Ureter (tissue), 1 donor: ENCODE measurements around the gene FIGLA. TPM values are rescaled to one million over a fixed set of nuclear protein-coding genes. Genes with fewer than 3 reads are reported as not detected.

Source experiments
- DNase-seq: peaks from one replicate; pipeline ENCODE4 v3.0.0-alpha.2; 2020; ENCODE audit warnings: low spot score
- total RNA-seq: library from RNA; stranded (reverse); gene quantifications from one replicate; pipeline ENCODE4 v1.2.4, GENCODE V29; 2023
- donor health status: DM: yes; HTN: yes; CAD: no.

The FIGLA gene, protein sequence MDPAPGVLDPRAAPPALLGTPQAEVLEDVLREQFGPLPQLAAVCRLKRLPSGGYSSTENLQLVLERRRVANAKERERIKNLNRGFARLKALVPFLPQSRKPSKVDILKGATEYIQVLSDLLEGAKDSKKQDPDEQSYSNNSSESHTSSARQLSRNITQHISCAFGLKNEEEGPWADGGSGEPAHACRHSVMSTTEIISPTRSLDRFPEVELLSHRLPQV
- not detected for total RNA-seq

DNA sequence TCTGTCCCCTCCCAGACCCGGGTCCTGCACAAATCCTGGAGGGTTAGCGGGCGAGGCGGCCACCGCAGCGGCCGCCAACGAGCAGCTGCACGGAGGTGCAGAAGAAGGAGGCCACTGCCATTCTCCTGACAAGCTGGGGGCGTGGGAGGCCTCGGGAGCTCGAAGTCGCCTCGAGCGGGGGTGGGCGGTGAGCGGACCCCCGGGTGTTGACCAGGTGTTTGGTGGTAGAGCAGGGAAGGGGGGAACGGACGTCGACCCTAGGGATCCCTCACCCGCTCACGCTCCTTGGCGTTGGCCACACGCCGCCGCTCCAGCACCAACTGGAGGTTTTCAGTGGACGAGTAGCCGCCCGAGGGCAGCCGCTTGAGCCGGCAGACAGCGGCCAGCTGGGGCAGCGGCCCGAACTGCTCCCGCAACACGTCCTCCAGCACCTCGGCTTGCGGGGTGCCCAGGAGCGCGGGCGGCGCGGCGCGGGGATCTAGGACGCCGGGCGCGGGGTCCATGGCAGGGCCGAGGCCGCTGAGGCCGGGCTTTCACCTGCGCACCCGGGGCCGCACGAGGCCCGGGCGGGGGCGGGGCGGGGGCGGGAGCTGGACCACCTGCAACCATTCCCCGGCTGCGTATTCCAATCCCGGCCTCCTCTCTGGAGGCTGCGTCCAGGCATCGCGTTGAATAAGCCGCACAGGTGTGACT, at the start of gene FIGLA:
Gene FIGLA (minus strand): TSS at position 508 of the 693 bp plus-strand sequence. CDS start 5 bp downstream, at position 503.
- DNase-seq, result no peak

DNA sequence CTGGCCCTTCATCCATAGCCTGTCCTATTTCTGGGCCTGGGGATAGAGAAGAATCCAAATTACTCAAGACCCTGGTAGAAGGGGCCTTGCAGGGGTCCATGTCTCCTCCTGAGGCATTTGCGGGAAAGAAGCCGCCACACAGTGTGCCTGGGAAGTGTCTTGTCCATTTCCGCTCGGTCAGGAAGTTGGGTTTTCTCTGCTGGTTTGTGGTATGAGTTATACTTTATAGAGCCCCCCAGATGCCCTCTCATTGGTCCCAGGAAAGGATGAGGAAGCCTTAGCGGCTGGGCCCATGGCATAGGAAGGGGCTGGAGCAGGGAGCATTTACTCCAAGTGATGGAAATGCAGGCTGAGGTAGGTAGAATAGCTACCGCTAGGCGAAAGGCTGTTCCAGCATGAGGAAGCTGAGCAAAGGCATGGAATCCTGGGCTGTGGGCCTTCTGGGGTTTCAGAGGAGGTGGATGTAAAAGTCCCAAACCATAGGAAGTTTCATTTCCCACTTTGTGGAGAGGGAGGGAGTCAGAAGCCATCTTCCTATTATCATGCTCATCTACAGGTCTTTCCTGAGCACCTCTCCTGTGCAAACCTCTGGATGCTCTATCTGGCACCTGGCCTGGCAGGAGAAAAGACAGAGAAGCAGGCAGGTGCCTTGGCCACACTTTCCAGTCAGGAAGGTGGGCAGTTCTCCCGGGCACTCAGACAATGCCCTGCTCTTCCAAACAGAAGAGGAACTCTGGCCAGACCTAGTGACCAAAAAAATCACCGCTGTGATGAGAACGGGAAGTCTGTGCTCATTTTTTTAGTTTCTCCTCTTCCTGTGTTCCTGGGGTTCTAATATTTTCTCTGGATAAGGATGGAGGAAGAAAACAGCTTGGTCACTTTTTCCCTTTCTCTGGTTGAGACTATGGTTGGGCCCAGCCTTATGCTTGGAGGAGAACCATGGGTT, 47.8 kb upstream of the FIGLA start:
- no peak for DNase-seq

DNA sequence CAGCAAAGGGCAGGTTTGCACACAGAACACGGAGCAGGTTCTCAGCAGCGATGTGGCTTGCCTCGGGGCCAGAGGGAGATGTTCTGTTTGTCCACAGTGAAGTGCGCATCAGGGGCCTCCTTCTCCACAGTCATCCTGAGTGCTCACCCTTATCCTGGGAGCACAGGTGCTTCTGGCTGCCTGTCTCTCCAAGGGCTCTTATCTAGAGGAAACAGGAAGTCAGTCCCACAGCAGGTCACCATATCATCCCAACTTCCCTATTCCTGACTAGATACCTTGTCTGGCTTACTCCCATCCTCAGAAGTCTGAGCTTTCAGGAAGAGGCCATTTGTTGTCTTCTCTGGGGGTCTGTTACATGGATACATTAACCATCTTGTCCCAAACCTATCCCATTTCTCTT, 45.2 kb upstream of the FIGLA start, which contains the start of gene CD207:
Gene CD207 (minus strand): TSS at position 174 of the 400 bp plus-strand sequence. CDS start 40 bp downstream, at position 134.
- DNase-seq, result no peak

GRCh38 chr2:70834881-70835280, 44.4 kb upstream of the FIGLA start:
- DNase-seq, result no peak

DNA sequence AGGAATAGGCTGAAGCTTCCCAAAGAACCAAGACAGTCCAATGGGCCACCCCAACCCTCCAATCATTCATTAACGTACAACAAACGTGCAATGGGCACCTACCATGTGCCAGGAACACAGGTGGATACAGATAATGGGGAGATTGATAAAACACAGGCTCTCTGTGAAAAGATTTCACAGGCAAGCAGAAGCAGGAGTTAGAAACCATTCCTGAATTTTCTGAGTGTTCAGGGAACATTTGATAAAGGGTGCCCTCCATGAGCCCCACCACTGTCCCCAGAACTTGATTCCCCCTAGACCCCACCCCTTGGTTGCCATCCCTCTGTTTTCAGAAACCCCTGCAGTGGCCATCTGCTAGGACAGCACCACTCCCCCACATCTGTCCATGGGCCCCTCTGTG, 43.7 kb upstream of the FIGLA start:
- no peak for DNase-seq

DNA sequence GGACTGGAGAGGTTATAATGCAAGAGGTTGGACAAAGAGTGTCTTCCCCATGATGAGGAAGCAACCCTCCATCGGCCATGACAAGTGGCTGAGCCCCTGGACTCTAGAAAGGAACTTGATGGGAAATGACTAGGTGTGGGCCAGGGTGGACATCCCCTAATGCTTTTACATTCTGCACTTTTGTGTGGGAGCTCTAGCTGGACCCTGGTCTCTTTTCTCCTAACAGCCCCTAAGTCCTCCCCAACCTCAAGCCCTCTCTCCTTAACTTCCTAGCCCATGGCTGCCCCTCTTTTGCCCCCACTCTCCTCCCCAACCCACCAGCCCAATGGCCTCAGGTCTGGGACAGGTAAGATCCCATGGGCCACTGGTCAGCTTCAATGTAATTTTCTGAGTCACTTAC, 42.8 kb upstream of the FIGLA start:
- no peak for DNase-seq

- DNase-seq, result no peak
These were observed 41.9 kb upstream of the FIGLA start for GRCh38 chr2:70832386-70832785.

DNA sequence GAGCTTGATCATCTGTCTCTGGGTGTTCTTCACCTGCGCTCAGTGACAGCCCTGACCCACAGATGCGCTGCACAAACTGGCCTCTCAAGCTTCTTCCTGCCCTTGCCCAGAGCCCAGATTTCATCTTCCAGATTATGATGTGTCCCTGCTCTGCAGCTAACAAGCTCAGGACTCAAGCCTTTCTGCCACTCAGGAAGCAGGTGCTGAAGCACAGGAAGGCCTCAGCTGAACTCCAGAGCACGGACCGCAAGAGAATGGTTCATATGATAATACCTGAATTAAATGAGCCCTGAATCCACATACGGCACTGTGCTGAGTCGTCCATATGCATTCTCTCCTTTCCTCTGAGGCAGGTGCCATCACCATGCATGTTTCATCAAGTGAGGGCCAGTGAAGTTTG, 41.4 kb upstream of the FIGLA start:
- DNase-seq, result no peak

DNA sequence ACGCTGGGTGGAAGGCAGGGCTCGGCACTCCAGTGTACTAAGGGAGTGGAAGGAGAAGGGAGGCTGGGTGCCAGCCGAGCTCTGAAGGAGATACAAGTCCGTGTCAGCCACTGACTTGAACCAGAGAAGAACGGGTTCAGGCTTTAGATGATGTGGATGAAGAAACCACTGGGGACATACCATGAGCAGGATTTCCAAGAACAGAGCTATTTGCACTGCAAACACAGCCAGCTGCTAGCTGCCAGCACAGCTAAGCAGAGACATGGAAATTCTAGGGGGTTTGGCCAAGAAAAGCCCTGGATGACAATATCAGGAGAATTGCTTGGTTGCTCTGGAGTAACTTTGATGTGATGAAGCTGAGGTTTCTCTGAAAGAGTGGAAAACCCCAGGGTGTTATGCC, 39.9 kb upstream of the FIGLA start:
- DNase-seq, result no peak

DNA sequence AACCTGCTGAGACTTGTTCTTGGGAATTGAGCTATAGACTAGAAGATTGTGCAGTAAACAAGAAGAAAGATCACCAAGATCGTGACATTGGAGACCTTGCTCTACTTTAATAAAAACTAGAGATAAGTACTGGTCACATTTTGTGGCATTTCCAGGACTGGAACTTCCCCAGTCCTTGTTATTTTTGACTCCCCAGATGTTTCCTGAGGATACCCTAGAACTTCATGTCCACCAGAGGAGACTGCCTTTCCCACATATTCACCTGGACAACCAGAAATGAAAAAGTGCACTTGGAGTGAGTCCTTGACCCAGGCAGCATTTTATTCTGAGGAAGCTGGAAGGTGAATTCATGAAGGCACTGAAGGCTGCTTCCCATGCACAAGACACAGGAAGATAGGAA, 39.5 kb upstream of the FIGLA start:
- no peak for DNase-seq

GRCh38 chr2:70828914-70829824, 38.7 kb upstream of the FIGLA start:
- no peak for DNase-seq

DNA sequence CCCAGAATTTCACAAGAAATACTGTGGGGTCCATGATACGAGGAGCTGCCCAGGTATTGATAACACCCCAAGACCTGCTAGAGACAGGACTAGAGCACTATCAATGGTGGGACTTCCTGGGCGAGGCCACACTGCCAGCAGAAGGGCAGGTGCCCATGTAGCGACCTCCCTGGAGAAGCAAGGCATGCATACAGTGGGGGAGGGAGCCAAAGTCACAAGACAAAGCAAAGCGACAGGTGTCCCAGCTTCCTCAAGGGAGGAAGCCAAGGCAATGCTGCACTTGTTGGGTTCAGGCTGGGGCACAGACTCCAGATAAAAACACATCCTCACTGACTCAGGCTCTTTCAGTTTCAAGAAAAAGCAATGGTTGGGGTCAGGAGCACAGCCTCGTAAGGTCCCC, 37.7 kb upstream of the FIGLA start:
- DNase-seq, result no peak

DNA sequence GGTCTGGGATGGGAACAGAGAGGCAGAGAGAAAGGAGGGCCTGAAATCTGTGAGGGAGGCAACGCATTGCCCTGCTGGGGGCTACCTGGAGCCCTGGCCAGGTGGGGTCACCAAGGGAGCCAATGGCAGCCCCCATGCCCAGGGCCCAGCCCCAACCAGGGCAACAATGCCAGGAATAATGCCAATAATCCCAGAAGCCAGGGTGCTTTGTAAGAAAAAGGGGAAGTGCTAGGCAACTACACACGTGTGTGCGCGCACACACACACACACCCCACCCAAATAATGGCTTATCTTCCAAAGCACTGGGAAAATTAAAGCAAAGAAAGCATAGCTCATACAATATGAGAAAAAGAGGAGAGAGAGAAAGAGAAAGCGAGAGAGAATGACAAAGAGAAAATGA, 36.9 kb upstream of the FIGLA start:
- no peak for DNase-seq

DNA sequence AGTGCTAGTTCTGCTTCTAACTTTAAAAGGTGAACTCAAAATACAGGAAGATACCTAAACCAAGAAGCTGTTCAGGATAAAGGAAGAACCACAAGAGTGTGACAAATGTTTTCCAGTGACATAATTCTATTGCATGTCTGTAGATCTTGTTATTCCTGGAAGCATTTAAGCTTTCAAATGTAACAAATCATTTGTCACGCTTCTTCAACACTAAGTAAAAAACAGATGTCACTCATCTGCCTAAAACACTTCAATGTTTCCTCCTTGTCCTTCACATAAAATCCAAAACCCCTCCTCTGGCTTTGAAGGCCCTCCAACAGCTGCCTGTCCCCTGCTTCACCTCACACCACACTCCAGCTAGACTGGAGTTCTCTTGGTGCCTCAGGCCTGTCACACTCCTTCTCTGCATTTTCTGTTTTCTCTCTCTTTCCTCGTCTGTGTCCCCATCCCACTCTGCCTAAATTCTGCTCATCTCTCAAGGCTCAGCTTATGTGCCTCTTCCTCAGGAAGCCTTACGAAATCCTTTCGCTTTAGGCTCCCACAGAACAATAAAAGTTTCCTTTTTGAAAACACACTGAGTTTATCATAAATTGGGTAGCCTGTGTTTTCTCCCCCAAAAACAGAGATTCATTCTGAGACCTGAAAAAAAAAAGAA, 36.4 kb upstream of the FIGLA start:
- no peak for DNase-seq

GRCh38 chr2:70823249-70823648, 32.8 kb upstream of the FIGLA start:
- DNase-seq, result no peak

GRCh38 chr2:70822843-70823242, 32.4 kb upstream of the FIGLA start:
- DNase-seq, result no peak

- no peak for DNase-seq
These were observed 30.1 kb upstream of the FIGLA start, which contains the start of gene CLEC4F for GRCh38 chr2:70820499-70820898. TSS of gene CLEC4F (minus strand) at chr2:70820599. CDS start at chr2:70820523, 76 bp downstream.

DNA sequence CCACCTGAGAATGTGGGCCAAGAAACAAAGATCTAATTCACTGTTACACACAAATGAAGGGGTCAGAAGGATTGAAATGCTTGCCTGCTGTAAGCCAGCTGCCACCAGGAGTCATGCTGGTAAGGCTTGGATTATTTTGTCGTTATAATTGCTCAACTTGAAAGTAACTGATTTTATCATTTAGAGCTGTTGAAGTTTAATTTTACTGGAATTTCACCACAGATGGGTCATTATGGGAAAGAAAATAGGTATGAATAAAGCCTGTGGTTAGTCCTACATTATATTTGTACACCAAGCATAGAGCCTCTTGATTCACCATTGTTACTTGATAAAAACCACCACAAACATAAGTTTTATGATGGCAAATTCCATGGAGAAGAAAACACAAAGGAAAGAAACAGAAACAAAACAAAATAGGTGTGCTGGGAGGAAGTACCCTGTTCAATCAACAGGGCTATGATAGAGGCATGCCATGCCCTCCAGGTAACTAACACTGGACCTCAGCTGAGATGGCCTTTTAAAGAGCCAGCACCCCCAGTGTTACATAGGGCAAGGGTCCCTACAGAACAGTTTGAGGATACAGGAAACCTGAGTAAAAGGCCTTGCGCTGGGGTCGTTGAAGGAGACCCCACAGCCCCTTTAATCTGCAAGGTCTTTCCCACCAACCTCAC, 27.0 kb upstream of the FIGLA start:
- DNase-seq, result no peak

DNA sequence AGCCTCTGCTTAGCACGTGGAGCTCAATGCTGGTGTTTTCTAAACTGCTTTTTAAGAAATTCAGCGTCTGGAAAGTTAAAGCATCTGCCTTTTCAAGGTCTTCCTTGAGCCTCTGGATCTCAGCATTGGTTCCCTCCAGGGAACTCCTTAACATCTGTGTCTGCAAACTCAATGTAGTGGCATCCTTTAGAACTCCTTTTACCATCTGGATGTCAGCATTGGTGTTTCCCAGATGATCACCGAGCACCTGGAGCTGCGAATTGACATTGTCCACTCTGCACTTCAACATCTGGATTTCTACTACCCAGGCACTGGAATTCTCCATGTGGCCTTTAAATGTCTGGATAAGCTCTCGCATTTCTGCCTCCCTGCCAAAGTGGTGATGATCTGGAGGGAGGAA, 26.3 kb upstream of the FIGLA start:
- no peak for DNase-seq
